T-cell (primary cell): ENCODE measurements around the gene B4GALT2. TPM values are rescaled to one million over a fixed set of nuclear protein-coding genes. Genes with fewer than 3 reads are reported as not detected.

Source experiments
- ATAC-seq, 4 experiments: fragments of 200-7000 bp in 3 of 4; fragments of 150-1000 bp in 1 of 4; cut with Tn5 transposase; replicated peaks in 1 of 4; 1 replicate in 3 of 4; 2 replicates in 1 of 4; pipeline ENCODE4 v1.10.0; 2021; ENCODE audit warnings: moderate library complexity in 3 of 4, mild to moderate bottlenecking in 2 of 4, moderate number of reproducible peaks in 1 of 4
- CTCF ChIA-PET, 2 donors: fragments of 300-600 bp; sonication (Branson Sonifier 250); formaldehyde crosslinking; loops; one replicate each; lab custom pipeline; 2022; ENCODE audit warnings: antibody characterized with exemption in 2 of 2; lab: Charles Lee
- POLR2A ChIA-PET, 2 donors: fragments of 300-600 bp; sonication (Branson Sonifier 250); formaldehyde crosslinking; loops; one replicate each; lab custom pipeline; 2022; ENCODE audit warnings: antibody characterized with exemption in 2 of 2; lab: Charles Lee
- DNase-seq, 35 experiments: peaks; one replicate each; pipeline versions ENCODE4 v3.0.0 to v3.0.0-alpha.2; 2013 to 2023
- H3K27ac ChIP-seq: one replicate; pipeline ENCODE4 v1.5.1; 2013; ENCODE audit warnings: low read length
- H3K27me3 ChIP-seq, 2 experiments: replicated peaks in 1 of 2; 1 replicate in 1 of 2; 2 replicates in 1 of 2; pipeline versions ENCODE4 v1.6.1 to v1.7.0; 2013; ENCODE audit warnings: low read length in 1 of 2, mixed read lengths in 1 of 2; ENCODE audit not compliant: control insufficient read depth in 2 of 2, insufficient read depth in 2 of 2; ENCODE audit errors: extremely low read depth in 1 of 2
- H3K36me3 ChIP-seq, 2 donors: 1 replicate in 1 of 2; 2 replicates in 1 of 2; pipeline versions ENCODE4 v1.6.1 to v1.7.0; 2013; ENCODE audit warnings: low read length in 1 of 2; ENCODE audit not compliant: control insufficient read depth in 2 of 2, insufficient read depth in 1 of 2; ENCODE audit errors: extremely low read depth in 1 of 2
- H3K4me1 ChIP-seq, 2 experiments: 1 replicate in 1 of 2; 2 replicates in 1 of 2; pipeline versions ENCODE4 v1.6.1 to v1.7.0; 2013; ENCODE audit warnings: low read length in 2 of 2, mixed read lengths in 1 of 2; ENCODE audit not compliant: insufficient read depth in 2 of 2, control insufficient read depth in 1 of 2; ENCODE audit errors: extremely low read depth in 1 of 2
- H3K4me3 ChIP-seq, 2 donors: 1 replicate in 1 of 2; 2 replicates in 1 of 2; pipeline versions ENCODE4 v1.5.1 to v1.7.0; 2013; ENCODE audit warnings: mild to moderate bottlenecking in 2 of 2, low read length in 1 of 2, moderate library complexity in 1 of 2; ENCODE audit not compliant: control insufficient read depth in 1 of 2; ENCODE audit errors: extremely low read depth in 1 of 2
- H3K9me3 ChIP-seq: 2 replicates; pipeline ENCODE4 v1.7.0; 2013
- H3K27ac Mint-ChIP-seq, 2 donors: one replicate each; pipeline ENCODE4 v1.8.0; 2020 to 2021; ENCODE audit warnings: mild to moderate bottlenecking in 2 of 2, mixed read lengths in 2 of 2
- H3K27me3 Mint-ChIP-seq, 2 donors: one replicate each; pipeline ENCODE4 v1.8.0; 2021 to 2022; ENCODE audit warnings: mixed read lengths in 2 of 2
- H3K36me3 Mint-ChIP-seq: one replicate; pipeline ENCODE4 v1.8.0; 2021; ENCODE audit warnings: mixed read lengths
- H3K4me1 Mint-ChIP-seq, 3 donors: one replicate each; pipeline ENCODE4 v1.8.0; 2020 to 2022; ENCODE audit warnings: mixed read lengths in 3 of 3, mild to moderate bottlenecking in 1 of 3
- H3K4me3 Mint-ChIP-seq, 3 donors: one replicate each; pipeline ENCODE4 v1.8.0; 2020 to 2022; ENCODE audit warnings: mild to moderate bottlenecking in 3 of 3, mixed read lengths in 3 of 3, moderate library complexity in 3 of 3
- H3K9me3 Mint-ChIP-seq, 3 donors: one replicate each; pipeline ENCODE4 v1.8.0; 2020 to 2022; ENCODE audit warnings: mixed read lengths in 3 of 3
- WGBS: methylation state at CpG from one replicate; pipeline ENCODE4 v1.1.5; 2013; ENCODE audit warnings: missing lambda C conversion rate; ENCODE audit not compliant: insufficient coverage; 5-methylcytosine and 5-hydroxymethylcytosine counted together
- total RNA-seq, 35 experiments: library from RNA in 6 of 35; stranded (reverse) in 6 of 35; fragments of 120-200 nt in 1 of 35; gene quantifications; one replicate each; pipeline versions ENCODE4 v1.2.1 to v1.2.4 and lab custom pipeline; 2013 to 2026

B4GALT2 gene
- total RNA-seq, 5 donors from 2014 or later (not counting 1 experiment from before 2014, with no cell fraction given): 1.2 to 5.3 (median 3.1) TPM

DNA sequence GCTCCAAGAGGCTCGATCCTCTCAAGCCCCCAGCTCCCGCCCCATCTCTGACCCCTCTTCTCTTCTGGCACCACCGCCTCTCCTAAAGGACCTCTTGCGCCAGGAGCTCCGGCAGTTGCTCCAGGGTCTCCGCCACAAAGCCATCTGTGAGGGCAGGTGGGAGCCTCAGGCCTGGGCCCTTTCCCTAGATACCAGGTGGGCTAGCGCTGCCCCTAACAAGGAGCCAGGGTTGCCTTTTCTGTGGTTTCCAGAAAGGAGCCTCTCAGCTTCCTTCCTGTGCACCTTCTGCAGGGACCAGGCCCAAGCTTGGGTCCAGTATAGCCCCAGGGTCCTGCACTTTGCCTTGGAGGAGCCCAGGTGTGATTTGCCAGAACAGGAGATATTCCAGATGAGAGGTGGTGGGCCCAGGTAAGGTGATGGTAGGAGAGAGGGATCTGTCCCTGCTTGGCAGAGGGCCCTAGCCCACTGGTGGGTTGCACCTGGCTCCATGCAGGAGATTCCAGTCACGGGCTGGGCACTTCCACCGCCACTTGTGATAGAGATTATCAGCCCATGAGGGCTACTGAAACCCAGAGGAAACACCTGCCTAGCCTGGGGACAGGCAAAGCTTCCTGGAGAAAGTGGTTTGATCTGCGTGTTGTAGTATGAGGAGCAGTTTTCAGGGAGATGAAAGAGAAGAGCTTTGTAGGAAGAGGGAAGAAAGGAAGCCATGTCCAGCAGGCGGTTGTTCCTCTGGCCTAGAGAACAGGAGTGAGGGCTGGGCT, 13.4 kb downstream of the B4GALT2 start:
- Histone ChIP-seq H3K36me3 (no peaks in the 10 kb centered on the region), H3K9me3 (no peaks in the 10 kb centered on the region), H3K4me3 (peak overlapping the region in 1 of 2 donors; percentile 73), H3K27me3 (no peaks in the 10 kb centered on the region), H3K27ac (no peak overlapping the region), H3K4me1 (peaks cover 2 to 20% of the 10 kb centered on the region in 2 experiments)
- POLR2A ChIA-PET: no interaction called here
- ATAC-seq (no peak), DNase-seq (no peak)
- Mint-ChIP-seq H3K4me3 (peak overlapping the region; percentile 90 to 94 (median 92)), H3K27ac (peak overlapping the region in 1 of 2 donors; percentile 44), H3K27me3 (no peaks in the 10 kb centered on the region), H3K4me1 (peaks cover 12 to 16% (median 12%) of the 10 kb centered on the region in 3 donors), H3K36me3 (no peaks in the 10 kb centered on the region), H3K9me3 (no peaks in the 10 kb centered on the region)
- CTCF ChIA-PET: interaction anchor here (0.6 kb wide), 2 partner anchors 41 to 46 kb away, joined by 4 read pairs; no protein-coding TSS in a partner anchor
- 49% methylated on average over 11 of the region's 11 CpGs for WGBS

DNA sequence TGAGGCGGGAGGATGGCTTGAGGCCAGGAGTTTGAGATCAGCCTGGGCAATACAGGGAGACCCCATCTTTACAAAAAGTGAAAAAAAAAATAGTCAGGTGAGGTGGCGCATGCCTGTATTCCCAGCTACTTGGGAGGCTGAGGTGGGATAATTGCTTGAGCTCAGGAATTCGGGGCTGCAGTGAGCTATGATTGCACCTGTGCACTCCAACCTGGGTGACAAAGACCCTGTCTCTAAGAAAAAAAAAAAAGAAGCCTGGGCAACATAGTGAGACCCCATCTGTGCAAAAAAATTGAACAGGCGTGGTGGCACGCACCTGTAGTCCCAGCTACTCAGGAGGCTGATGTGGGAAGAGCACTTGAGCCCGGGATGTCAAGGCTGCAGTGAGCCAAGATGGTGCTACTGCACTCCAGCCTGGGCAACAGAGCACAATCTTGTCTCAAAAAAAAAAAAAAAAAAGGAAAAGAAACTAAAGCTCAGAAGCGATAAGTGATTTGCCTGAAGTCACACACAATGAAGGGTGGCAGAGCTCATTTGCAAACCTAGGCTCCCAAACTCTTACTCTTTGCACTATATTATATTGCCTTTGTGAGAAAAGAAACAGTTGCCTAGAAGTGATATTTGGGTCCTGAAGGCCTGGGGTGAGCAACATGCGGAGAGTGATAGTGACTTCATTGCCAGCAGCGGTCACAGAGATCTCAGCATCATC, 14.3 kb downstream of the B4GALT2 start:
- Histone ChIP-seq H3K4me1 (peaks cover 2 to 20% of the 10 kb centered on the region in 2 experiments), H3K27ac (no peak overlapping the region), H3K27me3 (no peaks in the 10 kb centered on the region), H3K36me3 (no peaks in the 10 kb centered on the region), H3K4me3 (no peak overlapping the region), H3K9me3 (no peaks in the 10 kb centered on the region)
- ATAC-seq (no peak), DNase-seq (no peak)
- CTCF ChIA-PET: no interaction called here
- Mint-ChIP-seq H3K27me3 (no peaks in the 10 kb centered on the region), H3K4me1 (peaks cover 12 to 16% (median 12%) of the 10 kb centered on the region in 3 donors), H3K4me3 (peak overlapping the region; percentile 90 to 94 (median 92)), H3K9me3 (no peaks in the 10 kb centered on the region), H3K27ac (no peak overlapping the region), H3K36me3 (no peaks in the 10 kb centered on the region)
- WGBS: 83% methylated on average over 6 of the region's 9 CpGs
- POLR2A ChIA-PET: interaction anchor here in 1 of 2 donors (0.5 kb wide), 1 partner anchor 636 kb away, joined by 3 read pairs; no protein-coding TSS in a partner anchor

DNA sequence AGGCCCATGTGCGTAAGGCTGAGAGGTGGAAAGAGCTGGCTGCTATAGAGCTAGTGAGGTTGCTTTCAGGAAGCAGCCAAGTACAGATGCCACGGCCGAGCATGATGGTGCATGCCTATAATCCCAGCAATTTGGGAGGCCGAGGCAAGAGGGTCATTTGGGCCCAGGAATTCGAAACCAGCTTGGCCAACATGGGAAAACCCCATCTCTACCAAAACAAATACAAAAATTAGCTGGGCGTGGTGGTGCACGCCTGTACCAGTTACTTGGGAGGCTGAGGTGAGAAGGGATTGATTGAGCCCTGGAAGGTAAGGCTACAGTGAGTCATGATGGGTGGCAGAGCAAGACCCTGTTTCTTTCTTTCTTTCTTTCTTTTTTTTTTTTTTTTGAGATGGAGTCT, 15.1 kb downstream of the B4GALT2 start:
- peaks cover 2 to 20% of the 10 kb centered on the region in 2 experiments for H3K4me1 ChIP-seq
- H3K9me3 ChIP-seq: no peaks in the 10 kb centered on the region
- Mint-ChIP-seq H3K27ac (no peak overlapping the region), H3K27me3 (no peaks in the 10 kb centered on the region), H3K4me1 (peaks cover 12 to 16% (median 12%) of the 10 kb centered on the region in 3 donors), H3K36me3 (no peaks in the 10 kb centered on the region), H3K4me3 (no peak overlapping the region), H3K9me3 (no peaks in the 10 kb centered on the region)
- ATAC-seq: no peak
- no peak overlapping the region for H3K27ac ChIP-seq
- CTCF ChIA-PET: no interaction called here
- POLR2A ChIA-PET: interaction anchor here in 1 of 2 donors (0.5 kb wide), 1 partner anchor 636 kb away, joined by 3 read pairs; no protein-coding TSS in a partner anchor
- H3K4me3 ChIP-seq: no peak overlapping the region
- no peaks in the 10 kb centered on the region for H3K36me3 ChIP-seq
- WGBS: 83% methylated on average over 1 of the region's 7 CpGs
- no peaks in the 10 kb centered on the region for H3K27me3 ChIP-seq
- DNase-seq: no peak

DNA sequence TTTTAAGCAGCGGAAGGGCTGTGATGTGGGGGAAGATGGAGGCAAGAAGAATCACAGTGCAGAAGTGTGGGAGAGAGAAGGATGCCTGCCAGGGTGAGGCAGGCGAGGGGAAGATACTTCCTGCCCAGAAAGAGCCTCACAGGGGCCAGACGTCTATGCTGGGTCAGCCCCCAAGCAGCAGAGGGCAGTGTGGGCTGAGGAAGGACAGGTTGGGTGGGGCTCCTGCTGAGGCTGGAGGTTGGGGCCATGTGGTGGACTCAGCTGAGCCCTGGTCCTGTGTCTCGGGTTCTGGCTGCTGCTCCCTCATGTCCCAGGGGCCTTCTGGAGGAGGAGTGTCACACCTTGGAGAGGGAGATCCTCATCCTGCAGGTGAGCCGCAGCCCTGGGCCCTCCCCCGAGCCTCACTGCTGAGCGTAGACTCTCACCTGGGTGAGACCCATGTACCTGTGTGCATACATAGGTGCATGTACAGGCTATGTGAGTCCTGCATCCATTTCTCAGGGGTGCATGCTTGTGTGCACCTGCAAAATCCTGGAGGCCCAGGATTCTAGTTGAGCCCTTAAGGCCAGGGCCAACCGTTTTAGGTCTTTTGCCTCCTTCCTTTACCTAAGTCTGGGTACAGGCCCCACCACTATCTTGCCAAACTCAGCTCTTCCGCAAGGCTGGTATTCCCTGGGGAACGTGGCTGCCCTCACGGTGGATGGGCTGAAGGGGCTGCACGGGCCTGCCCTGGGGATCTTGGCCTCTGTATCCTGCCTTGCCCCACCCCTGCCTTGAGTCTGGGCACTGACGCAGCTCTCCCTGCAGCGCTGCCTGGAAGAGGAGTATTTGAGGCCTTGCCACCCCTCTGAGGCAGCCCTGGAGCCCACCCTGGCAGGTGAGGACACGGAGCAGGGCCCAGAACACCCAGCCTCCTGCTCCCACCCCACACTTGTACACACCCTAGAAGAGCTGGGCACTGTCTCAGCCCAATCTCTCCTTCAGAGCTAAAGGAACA, 16.1 kb downstream of the B4GALT2 start:
- WGBS: 77% methylated on average over 14 of the region's 15 CpGs
- Histone ChIP-seq H3K27me3 (no peaks in the 10 kb centered on the region), H3K4me3 (no peak overlapping the region), H3K27ac (no peak overlapping the region), H3K36me3 (no peaks in the 10 kb centered on the region), H3K4me1 (peaks cover 2 to 20% of the 10 kb centered on the region in 2 experiments), H3K9me3 (no peaks in the 10 kb centered on the region)
- H3K4me3 Mint-ChIP-seq: no peak overlapping the region
- ChIA-PET CTCF (interaction anchor here in 1 of 2 donors (0.8 kb wide), 1 partner anchor 10 kb away, joined by 4 read pairs; no protein-coding TSS in a partner anchor), POLR2A (no interaction called here)
- no peaks in the 10 kb centered on the region for H3K27me3 Mint-ChIP-seq
- H3K27ac Mint-ChIP-seq: no peak overlapping the region
- H3K36me3 Mint-ChIP-seq: no peaks in the 10 kb centered on the region
- ATAC-seq: no peak
- H3K4me1 Mint-ChIP-seq: peaks cover 12 to 16% (median 12%) of the 10 kb centered on the region in 3 donors
- no peak for DNase-seq
- H3K9me3 Mint-ChIP-seq: no peaks in the 10 kb centered on the region

DNA sequence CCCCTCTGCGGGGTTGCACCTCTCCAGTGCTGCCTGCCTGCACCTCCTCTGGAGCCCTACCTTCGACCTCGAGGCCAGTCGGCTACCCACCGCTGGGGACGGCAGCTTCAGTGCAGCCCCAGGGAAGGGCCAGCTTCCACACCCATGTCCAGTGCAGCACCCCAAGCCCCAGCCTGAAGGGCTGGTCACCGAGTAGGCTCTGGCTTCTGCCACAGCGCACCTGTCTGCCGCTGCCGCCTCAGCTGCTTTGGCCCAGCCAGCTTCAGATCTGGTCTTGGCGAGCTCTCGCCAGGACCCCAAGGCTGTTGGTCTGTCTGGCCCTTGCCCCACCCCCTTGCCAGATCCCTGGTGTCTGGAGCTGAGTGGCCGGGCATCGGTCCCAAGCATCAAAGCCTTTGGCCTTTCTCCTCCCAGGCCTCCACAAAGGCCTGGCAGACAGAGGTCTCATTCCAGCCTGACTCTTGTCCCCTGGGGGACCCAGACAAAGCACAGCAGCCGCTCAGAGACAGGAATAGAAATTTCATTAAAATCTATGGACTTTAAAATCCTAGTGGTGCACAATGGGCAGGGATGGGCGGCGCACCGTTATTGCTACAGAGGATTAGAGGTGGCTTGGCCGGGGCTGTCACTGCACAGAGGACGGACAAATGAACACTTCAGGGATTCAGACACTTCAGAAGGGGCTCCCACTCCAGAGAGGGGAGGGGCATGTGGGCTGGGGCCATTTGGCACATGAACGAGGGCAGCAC, 17.1 kb downstream of the B4GALT2 start:
- Histone ChIP-seq H3K27me3 (peaks cover 0 to 6% of the 10 kb centered on the region in 2 experiments), H3K27ac (no peak overlapping the region), H3K4me3 (no peak overlapping the region), H3K9me3 (no peaks in the 10 kb centered on the region), H3K36me3 (no peaks in the 10 kb centered on the region), H3K4me1 (peaks cover 2 to 14% of the 10 kb centered on the region in 2 experiments)
- H3K27ac Mint-ChIP-seq: no peak overlapping the region
- H3K4me1 Mint-ChIP-seq: peaks cover 10 to 12% (median 12%) of the 10 kb centered on the region in 3 donors
- H3K27me3 Mint-ChIP-seq: no peaks in the 10 kb centered on the region
- DNase-seq (no peak), ATAC-seq (no peak)
- ChIA-PET CTCF (interaction anchor here in 1 of 2 donors (0.8 kb wide), 1 partner anchor 9 kb away, joined by 4 read pairs; no protein-coding TSS in a partner anchor), POLR2A (no interaction called here)
- H3K4me3 Mint-ChIP-seq: no peak overlapping the region
- WGBS: 96% methylated on average over 14 of the region's 21 CpGs
- no peaks in the 10 kb centered on the region for H3K36me3 Mint-ChIP-seq
- H3K9me3 Mint-ChIP-seq: no peaks in the 10 kb centered on the region
